Liver (tissue), 9 donors: ENCODE data around the gene SIK3. TPM values are rescaled to one million over a fixed set of nuclear protein-coding genes. Genes with fewer than 3 reads are reported as not detected.

Experiments used
- DNase-seq: peaks from one replicate; pipeline ENCODE4 v3.0.0-alpha.2; 2017; ENCODE audit warnings: low spot score
- H3K27ac ChIP-seq, 2 donors: one replicate each; pipeline ENCODE4 v1.7.0; 2013; ENCODE audit warnings: inconsistent platforms in 2 of 2, low read length in 2 of 2, control low read depth in 1 of 2, low read depth in 1 of 2, mild to moderate bottlenecking in 1 of 2
- H3K27me3 ChIP-seq, 4 donors: one replicate each; pipeline versions ENCODE4 v1.6.1 to v1.7.0; 2013; ENCODE audit warnings: low read length in 3 of 4, inconsistent platforms in 1 of 4, mild to moderate bottlenecking in 1 of 4, moderate library complexity in 1 of 4; ENCODE audit not compliant: control insufficient read depth in 4 of 4, insufficient read depth in 4 of 4
- H3K36me3 ChIP-seq, 4 donors: one replicate each; pipeline versions ENCODE4 v1.6.1 to v1.7.0; 2013; ENCODE audit warnings: low read length in 3 of 4, mild to moderate bottlenecking in 3 of 4, low read depth in 1 of 4, moderate library complexity in 1 of 4; ENCODE audit not compliant: control insufficient read depth in 4 of 4, insufficient read depth in 3 of 4
- H3K4me1 ChIP-seq, 4 donors: one replicate each; pipeline versions ENCODE4 v1.6.1 to v1.7.0; 2013; ENCODE audit warnings: low read length in 3 of 4, mild to moderate bottlenecking in 3 of 4, moderate library complexity in 1 of 4; ENCODE audit not compliant: control insufficient read depth in 4 of 4, insufficient read depth in 4 of 4
- H3K4me3 ChIP-seq, 3 donors: one replicate each; pipeline versions ENCODE4 v1.6.1 to v1.7.0; 2013; ENCODE audit warnings: low read length in 3 of 3, control low read depth in 1 of 3, low read depth in 1 of 3, mild to moderate bottlenecking in 1 of 3
- H3K9ac ChIP-seq, 2 donors: one replicate each; pipeline ENCODE4 v1.7.0; 2013; ENCODE audit warnings: low read length in 2 of 2, mild to moderate bottlenecking in 2 of 2, moderate library complexity in 2 of 2, control low read depth in 1 of 2, low read depth in 1 of 2
- H3K9me3 ChIP-seq, 4 donors: one replicate each; pipeline versions ENCODE4 v1.6.1 to v1.7.0; 2013; ENCODE audit warnings: low read length in 3 of 4; ENCODE audit not compliant: control insufficient read depth in 4 of 4
- CTCF ChIP-seq: fragments of 150-350 bp; IDR thresholded peaks from 2 replicates; pipeline ENCODE4 v1.5.1; 2017; ENCODE audit warnings: improper control_type of control experiment, low read depth, low read length; ENCODE audit not compliant: missing input control
- EGR1 ChIP-seq, 2 donors: IDR thresholded peaks; 2 replicates each; pipeline ENCODE4 v1.6.1; 2016 to 2018; ENCODE audit warnings: antibody characterized with exemption in 2 of 2, low read depth in 2 of 2
- FOXA1 ChIP-seq: IDR thresholded peaks from 2 replicates; pipeline ENCODE4 v1.6.1; 2016; ENCODE audit warnings: antibody characterized with exemption
- GABPA ChIP-seq, 2 donors: IDR thresholded peaks in 1 of 2; conservative IDR thresholded peaks in 1 of 2; 2 replicates each; pipeline ENCODE4 v1.6.1; 2016; ENCODE audit warnings: antibody characterized with exemption in 2 of 2, mild to moderate bottlenecking in 1 of 2, moderate library complexity in 1 of 2
- HNF4A ChIP-seq, 2 donors: conservative IDR thresholded peaks; 2 replicates each; pipeline ENCODE4 v1.6.1; 2016; ENCODE audit warnings: antibody characterized with exemption in 2 of 2, mild to moderate bottlenecking in 2 of 2
- HNF4G ChIP-seq: IDR thresholded peaks from 2 replicates; pipeline ENCODE4 v1.6.1; 2016; ENCODE audit warnings: antibody characterized with exemption
- JUND ChIP-seq, 2 donors: IDR thresholded peaks; 2 replicates each; pipeline ENCODE4 v1.6.1; 2016; ENCODE audit warnings: antibody characterized with exemption in 2 of 2
- NR2F2 ChIP-seq: IDR thresholded peaks from 2 replicates; pipeline ENCODE4 v1.6.1; 2016; ENCODE audit warnings: antibody characterized with exemption
- RAD21 ChIP-seq, 2 donors: IDR thresholded peaks; 2 replicates each; pipeline ENCODE4 v1.6.1; 2016; ENCODE audit warnings: antibody characterized with exemption in 2 of 2, mild to moderate bottlenecking in 2 of 2
- RXRA ChIP-seq, 2 donors: IDR thresholded peaks; 2 replicates each; pipeline ENCODE4 v1.6.1; 2017 to 2018; ENCODE audit warnings: antibody characterized with exemption in 2 of 2, mild to moderate bottlenecking in 1 of 2
- SP1 ChIP-seq: IDR thresholded peaks from 2 replicates; pipeline ENCODE4 v1.6.1; 2018; ENCODE audit warnings: antibody characterized with exemption, mild to moderate bottlenecking
- YY1 ChIP-seq: IDR thresholded peaks from 2 replicates; pipeline ENCODE4 v1.6.1; 2016; ENCODE audit warnings: antibody characterized with exemption, mild to moderate bottlenecking
- WGBS: extraction: QIAGEN DNeasy Blood & Tissue Kit; methylation state at CpG from one replicate; pipeline ENCODE4 v1.1.7; 2013; 5-methylcytosine and 5-hydroxymethylcytosine counted together
- polyA plus RNA-seq, 2 donors: library from polyadenylated mRNA; stranded (reverse) in 1 of 2; unstranded in 1 of 2; fragments of 200-250 nt in 1 of 2; fragments of >200 nt in 1 of 2; fragmentation: Nextera tagmentation in 1 of 2; extraction: Ambion mirVana in 1 of 2; gene quantifications; one replicate each; pipeline versions ENCODE4 v1.2.1 to v1.2.3, GENCODE V29; 2013 to 2015
- total RNA-seq, 2 donors: library from RNA; depleted of rRNA; stranded (reverse); fragments of >200 nt; gene quantifications; one replicate each; pipeline ENCODE4 v1.2.3, GENCODE V29; 2014
- TF ChIP-seq, protein P1 (sequence below): IDR thresholded peaks from 2 replicates; pipeline ENCODE4 v1.6.1; 2016; ENCODE audit warnings: antibody characterized with exemption
- TF ChIP-seq, protein P2 (sequence below): IDR thresholded peaks from 2 replicates; pipeline ENCODE4 v1.6.1; 2016; ENCODE audit warnings: antibody characterized with exemption
- TF ChIP-seq, protein P3 (sequence below): IDR thresholded peaks from 2 replicates; pipeline ENCODE4 v1.6.1; 2016; ENCODE audit warnings: antibody characterized with exemption, mild to moderate bottlenecking
- TF ChIP-seq, protein P4 (sequence below): IDR thresholded peaks from 2 replicates; pipeline ENCODE4 v1.6.1; 2016; ENCODE audit warnings: antibody characterized with exemption
- donor health status: healthy.
- donor health status: healthy.
- donor health status: healthy.
- donor health status: healthy.
- donor health status: healthy.

The SIK3 gene
- total and polyA plus RNA-seq, 4 donors = 6.9 to 52.4 (median 14.4) TPM

GRCh38 chr11:116862951-116863350 lies 235.3 kb downstream of the SIK3 start:
- Histone ChIP-seq H3K27me3 (no peaks in the 10 kb centered on the region), H3K9ac (no peak overlapping the region), H3K27ac (no peak overlapping the region), H3K4me1 (peaks cover 0 to 3% (median 1%) of the 10 kb centered on the region in 4 donors), H3K36me3 (peaks cover 3 to 88% (median 59%) of the 10 kb centered on the region in 4 donors), H3K9me3 (no peaks in the 10 kb centered on the region), H3K4me3 (no peak overlapping the region)
- WGBS = 96% methylated on average over 3 of the region's 3 CpGs
- DNase-seq = no peak
- TF ChIP-seq RXRA (IDR thresholded peaks at IDR 0.05) (no peak), CTCF (no peak), HNF4A (conservative IDR thresholded peaks at IDR 0.05) (no peak), NR2F2 (no peak), SP1 (no peak), GABPA (IDR thresholded peaks at IDR 0.05 in 1 of 2, conservative IDR thresholded peaks at IDR 0.05 in 1 of 2) (no peak), HNF4G (no peak), RAD21 (IDR thresholded peaks at IDR 0.05) (no peak), YY1 (no peak), EGR1 (IDR thresholded peaks at IDR 0.05; ENCODE audit: low read depth in 2 of 2) (no peak)
- TF ChIP-seq, protein P1, sequence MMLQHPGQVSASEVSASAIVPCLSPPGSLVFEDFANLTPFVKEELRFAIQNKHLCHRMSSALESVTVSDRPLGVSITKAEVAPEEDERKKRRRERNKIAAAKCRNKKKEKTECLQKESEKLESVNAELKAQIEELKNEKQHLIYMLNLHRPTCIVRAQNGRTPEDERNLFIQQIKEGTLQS = no peak
- TF ChIP-seq, protein P2, sequence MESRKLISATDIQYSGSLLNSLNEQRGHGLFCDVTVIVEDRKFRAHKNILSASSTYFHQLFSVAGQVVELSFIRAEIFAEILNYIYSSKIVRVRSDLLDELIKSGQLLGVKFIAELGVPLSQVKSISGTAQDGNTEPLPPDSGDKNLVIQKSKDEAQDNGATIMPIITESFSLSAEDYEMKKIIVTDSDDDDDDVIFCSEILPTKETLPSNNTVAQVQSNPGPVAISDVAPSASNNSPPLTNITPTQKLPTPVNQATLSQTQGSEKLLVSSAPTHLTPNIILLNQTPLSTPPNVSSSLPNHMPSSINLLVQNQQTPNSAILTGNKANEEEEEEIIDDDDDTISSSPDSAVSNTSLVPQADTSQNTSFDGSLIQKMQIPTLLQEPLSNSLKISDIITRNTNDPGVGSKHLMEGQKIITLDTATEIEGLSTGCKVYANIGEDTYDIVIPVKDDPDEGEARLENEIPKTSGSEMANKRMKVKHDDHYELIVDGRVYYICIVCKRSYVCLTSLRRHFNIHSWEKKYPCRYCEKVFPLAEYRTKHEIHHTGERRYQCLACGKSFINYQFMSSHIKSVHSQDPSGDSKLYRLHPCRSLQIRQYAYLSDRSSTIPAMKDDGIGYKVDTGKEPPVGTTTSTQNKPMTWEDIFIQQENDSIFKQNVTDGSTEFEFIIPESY = no peak

- no peak overlapping the region for H3K9ac ChIP-seq
- no peak overlapping the region for H3K27ac ChIP-seq
- H3K36me3 ChIP-seq = peaks cover 0 to 86% (median 58%) of the 10 kb centered on the region in 4 donors
- H3K27me3 ChIP-seq = no peaks in the 10 kb centered on the region
- no peak for DNase-seq
- peaks cover 0 to 11% (median 7%) of the 10 kb centered on the region in 4 donors for H3K4me1 ChIP-seq
- H3K4me3 ChIP-seq = no peak overlapping the region
- no peaks in the 10 kb centered on the region for H3K9me3 ChIP-seq
- TF ChIP-seq, protein P2 = no peak
- TF ChIP-seq SP1 (no peak), HNF4A (conservative IDR thresholded peaks at IDR 0.05) (no peak), YY1 (no peak), GABPA (IDR thresholded peaks at IDR 0.05 in 1 of 2, conservative IDR thresholded peaks at IDR 0.05 in 1 of 2) (no peak), NR2F2 (no peak), FOXA1 (no peak), RAD21 (IDR thresholded peaks at IDR 0.05) (no peak), EGR1 (IDR thresholded peaks at IDR 0.05; ENCODE audit: low read depth in 2 of 2) (no peak), JUND (IDR thresholded peaks at IDR 0.05) (no peak), CTCF (no peak), HNF4G (no peak)
- TF ChIP-seq, protein P3, sequence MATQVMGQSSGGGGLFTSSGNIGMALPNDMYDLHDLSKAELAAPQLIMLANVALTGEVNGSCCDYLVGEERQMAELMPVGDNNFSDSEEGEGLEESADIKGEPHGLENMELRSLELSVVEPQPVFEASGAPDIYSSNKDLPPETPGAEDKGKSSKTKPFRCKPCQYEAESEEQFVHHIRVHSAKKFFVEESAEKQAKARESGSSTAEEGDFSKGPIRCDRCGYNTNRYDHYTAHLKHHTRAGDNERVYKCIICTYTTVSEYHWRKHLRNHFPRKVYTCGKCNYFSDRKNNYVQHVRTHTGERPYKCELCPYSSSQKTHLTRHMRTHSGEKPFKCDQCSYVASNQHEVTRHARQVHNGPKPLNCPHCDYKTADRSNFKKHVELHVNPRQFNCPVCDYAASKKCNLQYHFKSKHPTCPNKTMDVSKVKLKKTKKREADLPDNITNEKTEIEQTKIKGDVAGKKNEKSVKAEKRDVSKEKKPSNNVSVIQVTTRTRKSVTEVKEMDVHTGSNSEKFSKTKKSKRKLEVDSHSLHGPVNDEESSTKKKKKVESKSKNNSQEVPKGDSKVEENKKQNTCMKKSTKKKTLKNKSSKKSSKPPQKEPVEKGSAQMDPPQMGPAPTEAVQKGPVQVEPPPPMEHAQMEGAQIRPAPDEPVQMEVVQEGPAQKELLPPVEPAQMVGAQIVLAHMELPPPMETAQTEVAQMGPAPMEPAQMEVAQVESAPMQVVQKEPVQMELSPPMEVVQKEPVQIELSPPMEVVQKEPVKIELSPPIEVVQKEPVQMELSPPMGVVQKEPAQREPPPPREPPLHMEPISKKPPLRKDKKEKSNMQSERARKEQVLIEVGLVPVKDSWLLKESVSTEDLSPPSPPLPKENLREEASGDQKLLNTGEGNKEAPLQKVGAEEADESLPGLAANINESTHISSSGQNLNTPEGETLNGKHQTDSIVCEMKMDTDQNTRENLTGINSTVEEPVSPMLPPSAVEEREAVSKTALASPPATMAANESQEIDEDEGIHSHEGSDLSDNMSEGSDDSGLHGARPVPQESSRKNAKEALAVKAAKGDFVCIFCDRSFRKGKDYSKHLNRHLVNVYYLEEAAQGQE = no peak
- TF ChIP-seq, protein P4, sequence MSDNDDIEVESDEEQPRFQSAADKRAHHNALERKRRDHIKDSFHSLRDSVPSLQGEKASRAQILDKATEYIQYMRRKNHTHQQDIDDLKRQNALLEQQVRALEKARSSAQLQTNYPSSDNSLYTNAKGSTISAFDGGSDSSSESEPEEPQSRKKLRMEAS = no peak
- 96% methylated on average over 3 of the region's 3 CpGs for WGBS
These were observed 236.0 kb downstream of the SIK3 start for GRCh38 chr11:116862185-116862584.
